ENCODE results near the gene TDRD12. TPM values are rescaled to one million over a fixed set of nuclear protein-coding genes. Genes with fewer than 3 reads are reported as not detected.

The TDRD12 gene
- total RNA-seq, 4 donors from 2014 or later = 0.13 to 1.7 (median 1.2) TPM; not detected in 1

- Histone ChIP-seq H3K36me3 (no peaks in the 10 kb centered on the region), H3K4me3 (no peak overlapping the region), H3K27me3 (peaks cover 11% of the 10 kb centered on the region), H3K27ac (no peak overlapping the region), H3K4me1 (no peaks in the 10 kb centered on the region), H3K9me3 (no peaks in the 10 kb centered on the region)
- no peak for TF ChIP-seq POLR2A (IDR thresholded peaks at IDR 0.05)
- TF ChIP-seq POLR2AphosphoS5 (IDR thresholded peaks at IDR 0.05) = no peak
- ATAC-seq = no peak
- 58 to 71% methylated on average over 3 to 4 of the region's 4 CpGs for WGBS, 2 donors (ENCODE audit: low coverage in 1 of 2)
Measured at GRCh38 chr19:32808236-32808635, 88.7 kb downstream of the TDRD12 start.

GRCh38 chr19:32809254-32809653 is 89.7 kb downstream of the TDRD12 start:
- no peaks in the 10 kb centered on the region for H3K9me3 ChIP-seq
- H3K4me3 ChIP-seq = no peak overlapping the region
- no peaks in the 10 kb centered on the region for H3K36me3 ChIP-seq
- peaks cover 11% of the 10 kb centered on the region for H3K27me3 ChIP-seq
- ATAC-seq = no peak
- 48% methylated on average over 5 of the region's 5 CpGs; no CpG with 5 or more reads in 1 of the 2 donors for WGBS, 2 donors (ENCODE audit: low coverage in 1 of 2)
- TF ChIP-seq EP300 (IDR thresholded peaks at IDR 0.05) (no peak), POLR2AphosphoS5 (IDR thresholded peaks at IDR 0.05) (no peak), POLR2A (IDR thresholded peaks at IDR 0.05) (no peak)
- TF ChIP-seq, protein P1, sequence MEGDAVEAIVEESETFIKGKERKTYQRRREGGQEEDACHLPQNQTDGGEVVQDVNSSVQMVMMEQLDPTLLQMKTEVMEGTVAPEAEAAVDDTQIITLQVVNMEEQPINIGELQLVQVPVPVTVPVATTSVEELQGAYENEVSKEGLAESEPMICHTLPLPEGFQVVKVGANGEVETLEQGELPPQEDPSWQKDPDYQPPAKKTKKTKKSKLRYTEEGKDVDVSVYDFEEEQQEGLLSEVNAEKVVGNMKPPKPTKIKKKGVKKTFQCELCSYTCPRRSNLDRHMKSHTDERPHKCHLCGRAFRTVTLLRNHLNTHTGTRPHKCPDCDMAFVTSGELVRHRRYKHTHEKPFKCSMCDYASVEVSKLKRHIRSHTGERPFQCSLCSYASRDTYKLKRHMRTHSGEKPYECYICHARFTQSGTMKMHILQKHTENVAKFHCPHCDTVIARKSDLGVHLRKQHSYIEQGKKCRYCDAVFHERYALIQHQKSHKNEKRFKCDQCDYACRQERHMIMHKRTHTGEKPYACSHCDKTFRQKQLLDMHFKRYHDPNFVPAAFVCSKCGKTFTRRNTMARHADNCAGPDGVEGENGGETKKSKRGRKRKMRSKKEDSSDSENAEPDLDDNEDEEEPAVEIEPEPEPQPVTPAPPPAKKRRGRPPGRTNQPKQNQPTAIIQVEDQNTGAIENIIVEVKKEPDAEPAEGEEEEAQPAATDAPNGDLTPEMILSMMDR (IDR thresholded peaks at IDR 0.05) = no peak
- H3K27ac ChIP-seq = no peak overlapping the region
- H3K4me1 ChIP-seq = no peaks in the 10 kb centered on the region

DNA sequence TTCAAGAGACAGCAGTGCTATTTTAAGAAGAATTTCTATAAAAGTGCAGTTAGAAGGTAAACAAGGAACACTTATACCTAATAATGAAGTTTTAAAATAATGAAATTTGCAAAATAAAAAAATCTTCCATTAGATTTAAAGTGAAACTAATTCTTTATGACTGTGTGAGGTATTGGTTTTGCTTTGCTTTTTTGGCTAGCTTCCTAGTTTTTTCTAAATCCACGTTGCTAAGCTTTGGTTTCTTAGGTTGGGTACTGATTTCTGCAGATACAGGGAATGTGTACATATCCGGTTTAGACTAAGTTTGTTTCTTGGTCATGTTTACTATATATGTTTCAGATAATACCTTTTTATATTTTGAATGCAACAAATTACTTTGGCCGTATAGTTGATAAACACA is 90.2 kb downstream of the TDRD12 start:
- WGBS, 2 donors (ENCODE audit: low coverage in 1 of 2) = 29 to 34% methylated on average over 3 of the region's 3 CpGs
- Histone ChIP-seq H3K4me1 (no peaks in the 10 kb centered on the region), H3K4me3 (no peak overlapping the region), H3K36me3 (no peaks in the 10 kb centered on the region), H3K27ac (no peak overlapping the region), H3K9me3 (no peaks in the 10 kb centered on the region), H3K27me3 (peaks cover 7% of the 10 kb centered on the region)
- no peak for ATAC-seq
- TF ChIP-seq EP300 (IDR thresholded peaks at IDR 0.05) = no peak
- TF ChIP-seq POLR2A (IDR thresholded peaks at IDR 0.05) = no peak
- TF ChIP-seq, protein P1 (IDR thresholded peaks at IDR 0.05) = no peak
- TF ChIP-seq POLR2AphosphoS5 (IDR thresholded peaks at IDR 0.05) = no peak

- 88 to 90% methylated on average over 8 of the region's 9 CpGs for WGBS, 2 donors (ENCODE audit: low coverage in 1 of 2)
- peaks cover 6% of the 10 kb centered on the region for H3K27me3 ChIP-seq
- no peak overlapping the region for H3K27ac ChIP-seq
- ATAC-seq = no peak
- TF ChIP-seq, protein P1 (IDR thresholded peaks at IDR 0.05) = no peak
- no peak for TF ChIP-seq POLR2AphosphoS5 (IDR thresholded peaks at IDR 0.05)
- TF ChIP-seq EP300 (IDR thresholded peaks at IDR 0.05) = no peak
- TF ChIP-seq POLR2A (IDR thresholded peaks at IDR 0.05) = no peak
- H3K4me1 ChIP-seq = no peaks in the 10 kb centered on the region
- H3K36me3 ChIP-seq = no peaks in the 10 kb centered on the region
- H3K9me3 ChIP-seq = no peaks in the 10 kb centered on the region
- H3K4me3 ChIP-seq = no peak overlapping the region
Measured at GRCh38 chr19:32810452-32810851, 90.9 kb downstream of the TDRD12 start.

DNA sequence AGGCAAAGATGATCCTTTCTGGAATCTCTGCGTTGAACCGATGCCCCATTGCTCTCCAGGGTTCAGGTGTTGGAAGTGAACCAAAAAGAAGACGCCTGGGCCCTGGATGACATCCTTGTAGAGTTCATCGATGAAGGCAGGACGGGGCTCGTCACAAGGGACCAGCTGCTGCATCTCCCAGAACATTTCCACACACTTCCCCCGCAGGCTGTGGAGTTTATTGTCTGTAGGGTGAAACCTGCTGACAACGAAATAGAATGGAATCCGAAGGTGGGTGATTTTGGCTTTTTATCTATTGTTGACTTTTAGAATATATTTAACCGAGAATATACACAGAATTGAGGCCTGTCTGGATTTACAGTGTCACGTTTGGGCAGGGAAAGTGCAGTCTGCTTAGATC is 91.6 kb downstream of the TDRD12 start:
- ATAC-seq = no peak
- no peaks in the 10 kb centered on the region for H3K36me3 ChIP-seq
- H3K4me1 ChIP-seq = no peaks in the 10 kb centered on the region
- no peak overlapping the region for H3K27ac ChIP-seq
- peaks cover 6% of the 10 kb centered on the region for H3K27me3 ChIP-seq
- no peaks in the 10 kb centered on the region for H3K9me3 ChIP-seq
- 55 to 58% methylated on average over 8 to 10 of the region's 11 CpGs for WGBS, 2 donors (ENCODE audit: low coverage in 1 of 2)
- no peak overlapping the region for H3K4me3 ChIP-seq
- TF ChIP-seq EP300 (IDR thresholded peaks at IDR 0.05) (no peak), POLR2AphosphoS5 (IDR thresholded peaks at IDR 0.05) (no peak), POLR2A (IDR thresholded peaks at IDR 0.05) (no peak)
- TF ChIP-seq, protein P1 (IDR thresholded peaks at IDR 0.05) = no peak
